ENCODE measurements around the gene TANC1.

TANC1 gene

DNA sequence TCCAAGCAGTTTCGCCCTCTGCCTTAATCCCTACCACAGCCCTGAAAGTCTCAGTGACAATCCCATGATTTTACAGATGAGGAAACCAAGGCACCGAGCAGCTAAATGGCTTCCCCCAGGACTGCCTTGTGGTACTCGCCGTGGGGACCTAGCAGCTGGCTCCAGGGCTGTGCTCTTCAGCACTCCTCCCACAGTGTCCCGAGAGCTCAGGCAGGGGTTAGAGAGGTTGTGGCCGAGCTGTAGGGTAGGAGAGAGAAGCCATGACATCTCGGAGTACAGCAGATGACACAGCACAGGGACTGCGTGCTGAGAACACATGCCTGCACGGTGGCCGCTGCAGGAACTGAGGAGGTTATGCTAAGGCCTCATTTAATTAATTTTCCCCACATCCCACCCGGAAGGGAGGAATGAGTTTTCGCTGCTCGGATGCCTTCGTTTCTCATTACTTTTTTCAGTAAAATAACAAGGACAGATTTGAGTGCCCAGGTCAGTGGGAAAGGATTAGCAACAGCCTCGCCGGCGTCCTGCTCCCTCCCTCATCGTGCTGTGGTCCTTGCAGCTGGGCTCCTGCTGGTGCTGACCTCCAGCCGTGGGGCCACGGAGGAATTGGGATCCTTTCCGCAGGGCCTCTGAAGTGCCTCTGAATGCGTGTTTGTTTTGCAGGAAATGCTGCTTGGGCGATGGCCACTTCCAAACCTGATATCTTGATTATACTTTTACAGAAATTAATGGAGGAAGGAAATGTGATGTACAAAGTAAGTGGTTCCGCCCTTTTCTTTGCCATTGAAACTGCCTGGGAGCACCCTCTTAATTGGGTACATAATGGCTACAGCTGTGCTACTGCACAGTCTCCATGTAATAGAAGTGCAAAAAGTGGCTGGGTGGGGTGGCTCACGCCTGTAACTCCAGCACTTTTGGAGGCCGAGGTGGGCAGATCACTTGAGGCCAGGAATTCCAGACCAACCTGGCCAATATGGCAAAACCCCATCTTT lies 256.9 kb downstream of the TANC1 start:
- DNase-seq (ENCODE audit: low read depth) = no peak

DNA sequence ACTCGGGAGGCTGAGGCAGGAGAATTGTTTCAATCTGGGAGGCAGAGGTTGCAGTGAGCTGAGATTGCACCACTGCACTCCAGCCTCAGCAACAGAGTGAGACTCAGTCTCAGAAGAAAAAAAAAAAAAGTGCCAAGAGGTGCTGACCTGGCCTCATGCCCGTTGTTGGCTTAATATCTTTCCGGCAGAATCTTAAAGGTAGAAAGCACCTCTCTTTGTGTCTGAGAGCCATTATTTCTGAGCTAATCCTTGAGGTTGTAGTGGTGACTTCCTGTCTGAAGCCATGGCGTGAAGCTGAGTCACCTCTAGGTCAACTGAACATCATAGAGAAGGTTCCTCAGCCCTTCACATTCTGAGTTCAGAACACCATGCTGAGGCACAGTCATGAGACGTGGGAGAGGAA lies 257.6 kb downstream of the TANC1 start:
- no peak for DNase-seq (ENCODE audit: low read depth)

DNA sequence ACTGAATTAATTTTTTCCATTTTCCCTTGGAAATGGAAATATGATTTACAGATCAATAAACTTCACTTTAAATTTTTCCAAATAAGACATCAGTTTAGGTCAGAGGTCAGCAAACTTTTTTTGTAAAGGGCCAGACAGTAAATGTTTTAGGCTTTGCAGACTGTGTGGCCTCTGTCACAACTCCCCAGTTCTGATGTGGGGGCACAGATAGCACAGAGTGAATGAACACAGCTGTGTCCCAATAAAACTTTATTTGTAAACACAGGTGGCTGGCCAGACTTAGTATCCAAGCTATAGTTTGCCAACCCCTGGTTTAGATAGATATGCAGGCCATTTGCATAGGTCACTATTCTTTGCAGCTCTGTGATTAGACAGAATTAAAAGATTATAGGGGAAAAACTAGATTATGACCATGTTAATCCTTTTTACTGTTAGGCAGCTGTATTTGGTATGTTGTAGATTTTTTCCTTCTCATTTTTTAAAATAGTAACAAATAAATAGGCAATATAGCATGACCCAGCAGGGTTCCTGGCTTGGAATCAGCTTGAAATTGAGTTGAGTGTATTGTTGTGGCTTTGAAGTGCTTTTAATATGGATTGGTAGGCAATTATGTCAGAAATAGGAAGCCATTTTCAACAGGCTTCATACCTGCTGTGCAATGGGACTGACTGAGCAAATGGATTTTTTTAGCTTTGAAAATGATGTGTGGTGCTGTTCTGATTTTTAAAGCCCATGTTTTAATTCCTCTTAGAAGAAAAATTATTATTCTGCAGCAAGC lies 258.4 kb downstream of the TANC1 start:
- DNase-seq (ENCODE audit: low read depth) = no peak

DNA sequence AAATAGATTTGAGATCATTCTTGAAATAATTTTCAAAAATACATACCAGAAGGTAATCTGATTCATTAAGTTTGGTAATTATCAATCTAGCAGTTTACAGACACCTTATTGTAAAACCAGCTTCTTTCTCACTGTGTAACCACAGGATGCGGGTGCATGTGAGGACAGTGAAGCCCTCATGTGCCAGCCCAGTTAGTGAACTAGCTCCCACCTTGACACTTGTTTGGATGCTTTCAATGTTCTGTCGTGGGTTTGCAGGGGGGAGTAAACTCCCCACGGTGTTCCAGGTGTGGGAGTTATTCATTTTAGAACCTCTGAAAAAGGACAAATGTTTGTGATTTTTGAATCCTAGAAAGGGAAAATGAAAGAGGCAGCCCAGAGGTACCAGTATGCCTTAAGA lies 259.0 kb downstream of the TANC1 start:
- no peak for DNase-seq (ENCODE audit: low read depth)

DNA sequence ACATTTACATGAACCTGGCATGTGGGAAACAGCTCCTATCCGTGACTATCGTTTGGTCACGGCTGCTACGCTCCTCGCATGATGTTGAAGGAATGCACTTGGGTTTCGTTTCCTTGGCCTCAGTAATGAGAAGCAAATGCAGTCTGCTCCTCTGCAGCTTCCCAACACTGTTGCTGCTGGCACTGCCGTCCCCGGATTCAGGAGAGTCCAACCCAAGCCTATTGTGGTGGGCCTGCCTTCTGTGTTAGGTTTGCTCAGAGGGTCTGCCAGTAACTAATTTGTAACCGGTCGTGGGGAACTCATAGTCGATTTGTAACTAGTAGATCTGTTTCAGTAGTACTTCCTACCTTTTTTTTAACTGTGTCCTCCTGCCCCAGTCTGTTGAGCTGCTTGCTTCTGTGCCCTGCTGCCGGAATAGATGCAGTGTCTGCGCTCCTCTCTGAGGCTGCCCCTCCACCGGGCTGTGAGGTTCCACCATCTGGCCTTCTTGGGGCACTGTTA lies 259.7 kb downstream of the TANC1 start:
- no peak for DNase-seq (ENCODE audit: low read depth)

DNA sequence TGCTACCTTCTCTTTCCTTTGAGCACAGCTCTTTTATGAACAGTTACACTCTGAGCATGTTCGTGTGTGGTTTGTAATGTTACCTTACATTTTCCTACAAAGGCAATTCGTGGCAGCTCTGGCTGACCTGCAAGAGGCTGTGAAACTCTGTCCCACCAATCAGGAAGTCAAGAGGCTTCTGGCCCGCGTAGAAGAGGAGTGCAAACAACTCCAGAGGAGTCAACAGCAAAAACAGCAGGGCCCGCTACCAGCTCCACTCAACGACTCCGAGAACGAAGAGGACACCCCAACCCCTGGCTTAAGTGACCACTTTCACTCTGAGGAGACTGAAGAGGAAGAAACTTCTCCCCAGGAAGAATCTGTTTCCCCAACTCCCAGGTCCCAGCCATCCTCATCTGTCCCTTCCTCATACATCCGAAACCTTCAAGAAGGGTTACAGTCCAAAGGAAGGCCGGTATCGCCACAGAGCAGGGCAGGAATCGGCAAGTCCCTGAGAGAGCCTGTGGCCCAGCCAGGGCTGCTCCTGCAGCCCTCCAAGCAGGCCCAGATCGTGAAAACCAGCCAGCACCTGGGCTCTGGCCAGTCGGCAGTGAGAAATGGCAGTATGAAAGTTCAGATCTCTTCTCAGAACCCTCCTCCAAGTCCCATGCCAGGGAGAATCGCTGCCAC lies 261.2 kb downstream of the TANC1 start:
- DNase-seq (ENCODE audit: low read depth) = no peak

DNA sequence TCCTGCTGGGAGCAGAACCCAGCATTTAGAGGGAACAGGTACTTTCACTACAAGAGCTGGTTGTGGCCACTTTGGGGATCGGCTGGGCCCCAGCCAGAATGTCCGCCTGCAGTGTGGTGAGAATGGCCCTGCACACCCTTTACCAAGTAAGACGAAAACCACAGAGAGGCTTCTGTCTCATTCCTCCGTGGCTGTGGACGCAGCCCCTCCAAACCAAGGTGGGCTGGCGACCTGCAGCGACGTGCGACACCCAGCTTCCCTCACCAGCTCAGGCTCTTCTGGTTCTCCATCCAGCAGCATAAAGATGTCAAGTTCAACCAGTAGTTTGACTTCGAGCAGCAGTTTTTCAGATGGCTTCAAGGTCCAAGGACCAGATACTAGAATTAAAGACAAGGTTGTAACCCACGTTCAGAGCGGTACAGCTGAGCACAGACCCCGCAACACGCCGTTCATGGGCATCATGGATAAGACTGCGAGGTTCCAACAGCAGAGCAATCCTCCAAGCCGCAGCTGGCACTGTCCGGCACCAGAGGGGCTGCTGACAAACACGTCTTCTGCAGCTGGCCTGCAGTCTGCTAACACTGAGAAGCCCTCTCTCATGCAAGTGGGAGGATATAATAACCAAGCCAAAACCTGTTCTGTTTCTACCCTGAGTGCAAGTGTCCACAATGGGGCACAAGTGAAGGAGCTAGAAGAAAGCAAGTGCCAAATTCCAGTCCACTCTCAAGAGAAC lies 261.9 kb downstream of the TANC1 start:
- DNase-seq (ENCODE audit: low read depth) = no peak

DNA sequence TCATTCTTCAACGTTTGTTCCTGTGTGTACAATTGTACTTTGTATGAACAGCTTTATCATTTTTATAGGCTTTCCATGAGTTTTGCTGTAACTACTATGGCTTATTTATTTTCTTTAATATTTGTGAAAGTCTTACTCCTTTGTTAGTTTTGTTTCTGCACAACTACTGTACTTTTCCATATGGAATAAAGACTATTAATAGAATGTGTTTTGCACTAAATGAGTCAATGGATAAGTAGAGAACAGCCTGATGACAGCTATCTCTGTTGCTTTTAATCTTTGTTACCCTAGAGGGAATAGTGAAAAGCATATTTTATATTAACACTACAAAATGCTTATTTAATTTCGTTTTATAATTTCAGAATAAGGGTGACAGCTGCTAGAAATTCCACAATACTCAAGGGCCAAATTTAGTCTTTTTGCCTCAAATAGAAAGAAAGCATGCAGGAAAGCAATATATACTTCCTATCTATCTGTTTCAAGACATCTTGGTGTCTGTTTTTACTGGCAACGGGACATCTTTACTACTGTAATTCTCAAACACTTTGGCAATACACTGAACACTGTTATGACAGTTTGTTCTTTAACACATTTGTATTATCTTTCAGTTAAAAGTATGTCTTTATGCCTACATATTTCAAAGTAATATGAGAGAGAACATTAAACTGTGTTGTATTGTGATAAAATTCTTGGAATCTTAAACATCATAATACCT lies 264.2 kb downstream of the TANC1 start:
- DNase-seq (ENCODE audit: low read depth) = no peak

DNA sequence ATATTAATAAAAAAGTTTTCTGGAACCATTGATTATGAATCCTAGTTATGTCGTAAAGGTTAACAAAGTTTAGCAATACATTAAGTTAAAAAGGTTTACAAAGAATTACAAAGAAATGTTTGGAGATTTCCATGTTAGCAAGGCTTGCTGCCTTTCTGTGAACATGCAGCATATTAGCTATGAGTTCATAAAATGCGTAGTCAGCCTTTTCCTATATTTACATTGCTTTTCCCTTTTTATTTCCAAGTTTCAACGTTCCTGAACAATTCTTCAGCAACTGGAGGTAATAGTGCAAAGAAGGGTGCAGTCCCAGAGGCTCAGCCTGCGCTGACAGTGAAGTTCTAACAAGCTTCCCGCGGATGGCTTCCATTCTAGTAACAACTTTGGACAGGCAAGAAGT lies 266.4 kb downstream of the TANC1 start:
- DNase-seq (ENCODE audit: low read depth) = no peak

DNA sequence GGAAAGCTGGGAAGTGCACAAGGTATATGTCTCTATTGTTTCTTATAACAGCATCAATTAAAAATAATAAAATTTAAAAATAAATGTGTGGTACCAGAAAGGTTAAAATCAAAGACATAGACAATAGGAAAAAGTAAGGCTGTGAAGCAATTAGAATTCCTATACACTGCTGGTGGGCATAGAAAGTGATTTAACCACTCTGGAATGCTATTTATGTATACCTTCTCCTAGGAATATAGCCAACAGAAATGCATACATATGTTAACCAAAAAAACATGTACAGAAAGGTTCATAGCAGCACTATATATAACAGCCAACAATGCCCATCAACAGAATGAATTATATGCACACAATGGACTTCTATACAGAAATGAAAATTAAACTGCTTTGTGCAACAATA lies 275.1 kb downstream of the TANC1 start:
- no peak for DNase-seq (ENCODE audit: low read depth)

DNA sequence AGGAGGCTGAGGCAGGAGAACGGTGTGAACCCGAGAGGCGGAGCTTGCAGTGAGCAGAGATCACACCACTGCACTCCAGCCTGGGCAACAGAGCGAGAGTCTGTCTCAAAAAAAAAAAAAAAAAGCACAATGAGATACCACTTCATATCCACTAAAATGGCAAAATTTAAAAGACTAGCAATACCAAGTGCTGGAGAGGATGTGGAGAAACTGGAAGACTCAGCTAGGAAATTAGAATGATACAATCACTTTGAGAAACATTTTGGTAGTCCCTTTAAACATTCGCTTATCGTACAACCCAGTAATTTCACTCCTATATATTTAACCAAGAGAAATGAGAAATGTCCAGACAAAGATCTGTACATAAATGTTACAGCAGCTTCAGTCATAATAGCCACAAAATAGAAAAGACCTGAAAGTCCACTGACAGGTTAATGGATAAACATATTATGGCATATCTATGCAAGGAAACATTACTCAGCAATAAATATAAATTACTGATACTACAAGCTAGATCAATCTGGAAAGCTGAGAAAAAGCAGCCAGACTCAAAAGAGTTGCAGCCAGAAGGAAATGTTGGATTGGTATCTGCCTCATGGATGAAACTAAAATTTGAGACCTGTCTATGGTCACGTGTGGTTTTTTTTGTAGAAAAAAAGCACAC lies 278.0 kb downstream of the TANC1 start:
- DNase-seq (ENCODE audit: low read depth) = no peak

DNA sequence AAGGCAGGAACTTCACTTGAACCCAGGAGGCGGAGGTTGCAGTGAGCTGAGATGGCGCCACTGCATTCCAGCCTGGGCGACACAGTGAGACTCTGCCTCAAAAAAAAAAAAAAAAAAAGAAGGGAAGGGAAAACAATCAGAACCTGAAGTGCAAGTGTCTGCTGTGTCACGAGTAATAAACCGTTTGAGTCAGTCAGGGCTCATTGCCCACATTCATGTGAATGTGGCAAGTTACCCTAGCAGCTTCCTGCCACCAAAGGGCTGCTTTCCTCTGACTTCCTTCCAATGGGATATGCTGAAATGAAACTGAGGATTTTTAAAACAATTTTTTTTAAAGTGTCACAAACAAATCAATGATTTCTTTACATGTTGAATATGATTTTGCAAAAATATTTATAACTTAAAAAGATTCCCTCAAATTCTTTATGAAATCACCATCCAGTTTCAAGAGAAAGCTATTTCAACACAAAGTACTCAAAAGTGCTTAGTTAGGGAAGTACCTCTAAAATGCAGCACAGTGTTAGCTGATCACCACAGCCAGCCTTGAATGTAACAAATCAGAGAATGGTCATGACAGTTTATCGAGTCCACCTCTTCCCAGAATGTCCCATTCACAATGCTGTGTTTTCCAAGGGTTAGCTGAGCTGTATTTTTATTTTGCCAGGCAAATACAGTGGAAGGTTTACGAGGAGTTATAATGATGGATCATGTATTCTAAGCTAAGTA lies 281.7 kb downstream of the TANC1 start:
- no peak for DNase-seq (ENCODE audit: low read depth)

DNA sequence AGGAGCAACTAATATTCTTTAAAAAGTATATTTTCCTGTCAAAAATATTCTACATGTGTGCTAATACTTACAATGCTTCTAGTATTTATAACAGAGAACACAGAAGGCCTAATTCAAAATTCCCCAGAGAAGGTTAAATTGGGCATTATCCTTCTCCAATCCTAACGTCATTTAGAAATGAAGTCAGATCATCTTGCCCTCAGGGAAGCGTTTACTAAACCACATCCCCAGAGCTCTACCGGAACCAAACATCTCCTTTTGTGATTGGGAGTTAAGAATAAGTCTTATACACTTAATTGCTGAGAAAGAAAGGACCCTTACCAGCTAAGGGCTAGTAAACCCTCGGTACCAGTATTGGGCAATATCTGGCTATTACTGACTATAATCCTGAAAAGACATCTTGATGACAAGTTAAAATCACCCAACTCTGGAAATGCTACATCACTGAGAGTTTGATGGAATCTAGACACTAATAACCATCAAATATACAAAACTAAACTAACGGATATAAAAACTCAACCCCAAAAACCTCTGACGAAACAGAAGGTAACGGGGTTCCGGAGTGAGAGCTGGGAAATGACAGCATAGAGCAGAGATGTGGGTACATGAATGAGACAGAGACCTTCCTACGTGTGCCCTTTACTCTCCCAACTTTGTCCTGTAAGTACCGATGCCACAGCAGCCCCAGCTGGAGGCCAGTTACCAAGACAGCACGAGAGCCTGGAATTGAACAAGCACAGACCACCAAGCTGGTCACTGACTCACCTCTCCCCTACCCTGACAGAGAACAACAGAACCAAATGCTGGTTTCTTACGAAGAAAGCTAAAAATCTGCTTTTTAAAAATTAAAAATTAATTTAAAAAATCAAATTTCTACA lies 283.1 kb downstream of the TANC1 start:
- DNase-seq (ENCODE audit: low read depth) = no peak

DNA sequence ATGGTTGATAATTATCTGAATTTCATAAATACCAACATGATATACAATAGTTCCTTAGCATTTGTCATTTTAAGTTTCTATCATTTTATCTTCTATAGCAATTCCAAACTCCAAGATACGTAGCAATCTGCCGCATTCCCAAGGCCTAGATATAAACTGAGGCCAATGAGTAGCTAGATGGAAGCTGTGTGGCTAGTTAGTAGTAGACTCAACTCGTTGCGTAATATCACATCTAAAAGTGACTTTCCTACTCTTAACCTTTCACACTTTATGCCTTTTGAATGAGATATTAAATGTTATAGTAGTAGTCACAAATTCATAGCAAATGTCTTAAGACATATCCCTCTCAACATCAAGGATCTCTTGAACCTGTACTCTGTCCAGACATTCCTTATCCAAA lies 284.5 kb downstream of the TANC1 start:
- DNase-seq (ENCODE audit: low read depth) = no peak

DNA sequence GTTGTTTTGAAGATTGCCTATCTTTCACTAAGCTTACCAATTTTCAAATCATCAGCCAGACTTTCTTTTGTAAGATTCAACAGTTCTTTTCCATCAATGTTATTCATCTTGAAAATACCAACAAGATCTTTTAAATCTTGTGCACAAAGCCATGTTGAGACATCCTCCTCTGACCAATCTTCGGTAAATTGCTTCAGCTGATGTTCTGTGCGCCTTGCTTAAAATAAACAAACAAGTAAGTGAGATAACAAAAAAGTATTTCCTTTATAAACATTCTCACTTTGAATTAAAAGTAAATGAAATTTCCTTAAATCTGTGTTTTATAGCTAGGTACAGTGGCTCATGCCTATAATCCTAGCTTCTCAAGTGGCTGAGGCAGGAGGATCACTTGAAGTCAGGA lies 287.7 kb downstream of the TANC1 start:
- DNase-seq (ENCODE audit: low read depth) = no peak

DNA sequence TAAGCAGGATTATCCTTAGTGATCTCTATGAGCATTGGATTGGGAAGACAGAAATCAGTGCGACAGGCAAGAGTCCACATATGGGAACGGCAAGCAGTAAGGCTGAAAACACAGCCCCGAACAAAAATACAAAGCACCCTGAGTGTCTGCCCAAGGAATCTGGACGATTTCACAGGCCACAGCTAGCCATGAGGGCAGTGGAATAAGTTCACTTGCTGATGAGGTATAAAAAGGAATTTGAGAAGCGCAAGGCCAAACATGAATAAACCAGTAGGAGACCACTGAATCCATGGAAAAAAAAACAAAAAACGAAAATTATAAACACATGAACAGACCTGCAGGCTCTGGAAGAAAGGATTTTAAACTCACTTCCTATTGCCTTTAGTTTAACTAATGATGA lies 293.8 kb downstream of the TANC1 start:
- no peak for DNase-seq (ENCODE audit: low read depth)

DNA sequence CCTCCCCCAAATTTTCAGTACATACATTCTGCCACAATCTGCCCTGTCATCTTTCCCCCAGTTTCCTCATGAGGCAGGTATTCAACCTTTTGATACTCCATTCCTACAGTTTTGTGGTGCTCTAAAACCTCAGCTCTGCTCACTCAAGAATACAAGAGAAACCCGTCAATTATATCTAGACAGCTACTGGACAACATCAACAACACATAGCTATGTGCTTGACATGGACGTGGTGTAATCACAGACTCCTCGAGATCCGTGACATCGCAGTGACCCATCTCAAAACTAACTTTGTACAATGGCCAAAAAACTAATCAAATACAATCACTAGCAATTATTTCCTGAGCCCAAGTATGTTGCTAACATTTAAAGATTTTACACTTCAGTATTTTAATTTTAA lies 294.5 kb downstream of the TANC1 start:
- DNase-seq (ENCODE audit: low read depth) = no peak

DNA sequence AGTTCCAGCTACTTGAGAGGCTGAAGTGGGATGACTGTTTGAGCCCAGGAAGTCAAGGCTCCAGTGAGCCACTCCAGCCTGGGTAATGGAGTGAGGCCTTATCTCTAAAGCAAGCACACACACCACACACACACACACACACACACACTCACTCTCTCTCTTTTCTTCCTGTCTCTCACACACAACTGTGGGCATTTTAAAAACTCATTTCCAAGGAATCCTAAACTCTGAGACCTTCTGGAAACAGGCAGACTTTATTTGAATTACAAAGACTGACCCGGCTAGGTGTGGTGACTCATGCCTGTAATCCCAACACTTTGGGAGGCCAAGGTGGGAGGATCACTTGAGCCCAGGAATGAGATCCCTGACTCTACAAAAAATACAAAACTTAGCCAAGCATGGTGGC lies 296.7 kb downstream of the TANC1 start:
- no peak for DNase-seq (ENCODE audit: low read depth)

DNA sequence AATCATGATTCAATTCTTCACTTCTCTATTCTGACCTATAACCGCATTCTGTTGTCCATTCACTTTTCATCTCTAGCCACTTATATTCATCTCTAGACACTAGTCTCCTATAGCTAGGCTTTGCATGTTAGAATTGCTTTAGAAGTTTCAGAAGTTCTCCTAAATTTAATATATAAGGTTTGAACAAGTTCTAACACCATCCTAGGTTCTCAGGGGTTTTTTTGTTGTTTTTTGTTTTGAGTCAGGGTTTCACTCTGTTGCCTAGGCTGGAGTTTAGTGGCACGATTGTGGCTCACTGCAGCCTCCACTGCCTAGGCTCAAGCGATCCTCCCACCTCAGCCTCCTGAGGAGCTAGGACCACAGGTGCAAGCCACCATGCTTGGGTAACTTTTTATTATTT lies 298.1 kb downstream of the TANC1 start:
- DNase-seq (ENCODE audit: low read depth) = no peak

All from stimulated activated CD4-positive, alpha-beta T cell treated with anti-CD3 and anti-CD28 coated beads, Interleukin-2, amount 100 ng/mL, for 4 hours (primary cell).